ENCODE data around the gene SCUBE2. TPM values are rescaled to one million over a fixed set of nuclear protein-coding genes. Genes with fewer than 3 reads are reported as not detected.
A peak's percentile ranks its signal among the peaks of the same experiment; 100 is the strongest.
"Not testable (repeated sequence)": the region's sequence is repeated elsewhere in the genome, so short reads cannot be mapped to it uniquely, and the experiment has no call there.

The SCUBE2 gene
- total RNA-seq, 1 experiment from 2014 or later = 0.18 TPM

DNA sequence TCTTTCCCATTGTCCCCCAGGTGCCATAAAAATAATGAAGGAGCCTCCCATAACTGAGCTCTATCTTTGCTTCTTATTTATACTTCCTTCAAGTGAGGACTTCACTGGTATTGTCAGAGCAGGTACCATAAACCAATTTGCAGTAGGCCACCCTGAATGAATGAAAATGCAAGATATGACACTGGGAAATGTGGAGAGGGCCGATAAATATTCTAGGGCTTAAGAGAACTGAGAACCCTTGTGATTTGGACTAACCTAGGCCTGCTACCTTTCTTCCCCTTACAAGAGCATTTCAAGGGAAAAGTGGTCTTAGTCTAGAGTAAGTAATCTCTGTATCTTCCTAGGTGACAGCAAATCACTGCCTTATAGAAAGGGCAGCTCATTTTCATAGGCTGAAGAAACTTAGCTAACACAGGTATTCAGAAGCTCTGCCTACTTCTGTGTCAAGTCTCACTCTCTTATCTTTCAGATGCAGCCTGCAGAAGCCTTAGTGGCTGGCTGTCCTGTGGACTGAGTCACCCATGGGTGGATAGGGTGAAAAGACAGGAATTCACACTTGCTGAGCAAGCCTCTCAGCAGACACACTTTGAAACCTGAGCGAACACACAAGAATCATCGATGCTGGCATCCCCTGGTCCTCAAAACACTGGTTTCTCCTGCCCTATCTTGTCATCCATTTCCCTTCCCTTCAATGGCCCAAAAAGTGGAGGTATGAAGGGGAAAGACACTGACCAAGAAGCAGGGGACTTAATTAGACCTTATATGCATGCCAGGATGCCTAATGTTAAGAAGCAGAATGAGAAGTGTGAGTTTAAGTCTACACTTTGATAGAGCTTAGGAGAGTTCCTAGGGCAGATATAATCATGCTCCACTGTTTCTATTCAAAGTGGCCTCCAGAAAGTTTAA is 102.8 kb downstream of the SCUBE2 start:
- no peaks in the 10 kb centered on the region for H3K9me3 ChIP-seq (ENCODE audit: low read length)
- H3K4me2 ChIP-seq (ENCODE audit: low read length) = no peak overlapping the region
- TF ChIP-seq, protein P1, sequence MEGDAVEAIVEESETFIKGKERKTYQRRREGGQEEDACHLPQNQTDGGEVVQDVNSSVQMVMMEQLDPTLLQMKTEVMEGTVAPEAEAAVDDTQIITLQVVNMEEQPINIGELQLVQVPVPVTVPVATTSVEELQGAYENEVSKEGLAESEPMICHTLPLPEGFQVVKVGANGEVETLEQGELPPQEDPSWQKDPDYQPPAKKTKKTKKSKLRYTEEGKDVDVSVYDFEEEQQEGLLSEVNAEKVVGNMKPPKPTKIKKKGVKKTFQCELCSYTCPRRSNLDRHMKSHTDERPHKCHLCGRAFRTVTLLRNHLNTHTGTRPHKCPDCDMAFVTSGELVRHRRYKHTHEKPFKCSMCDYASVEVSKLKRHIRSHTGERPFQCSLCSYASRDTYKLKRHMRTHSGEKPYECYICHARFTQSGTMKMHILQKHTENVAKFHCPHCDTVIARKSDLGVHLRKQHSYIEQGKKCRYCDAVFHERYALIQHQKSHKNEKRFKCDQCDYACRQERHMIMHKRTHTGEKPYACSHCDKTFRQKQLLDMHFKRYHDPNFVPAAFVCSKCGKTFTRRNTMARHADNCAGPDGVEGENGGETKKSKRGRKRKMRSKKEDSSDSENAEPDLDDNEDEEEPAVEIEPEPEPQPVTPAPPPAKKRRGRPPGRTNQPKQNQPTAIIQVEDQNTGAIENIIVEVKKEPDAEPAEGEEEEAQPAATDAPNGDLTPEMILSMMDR (conservative IDR thresholded peaks at IDR 0.05; ENCODE audit: low read depth, low read length) = no peak
- TF ChIP-seq EZH2phosphoT487 (IDR thresholded peaks at IDR 0.05; ENCODE audit: borderline replicate concordance, low read length) (no peak), EZH2 (IDR thresholded peaks at IDR 0.05; ENCODE audit: low read length, unreplicated experiment) (no peak)
- DNase-seq = peak; percentile 50
- BruUV-seq (replicated peaks) = no TSS peak
- ChIA-PET POLR2A (ENCODE audit: unreplicated experiment) (no interaction called here), CTCF (no interaction called here)
- H3F3A ChIP-seq (ENCODE audit: low read length, unreplicated experiment) = no peaks in the 10 kb centered on the region
- no peak overlapping the region for H2AFZ ChIP-seq (ENCODE audit: low read length)
- H3K9ac ChIP-seq (ENCODE audit: low read length) = no peak overlapping the region
- H3K36me3 ChIP-seq (ENCODE audit: low read depth, low read length) = no peaks in the 10 kb centered on the region
- intact Hi-C loops (cut with micrococcal nuclease) = no loop called here
- no peaks in the 10 kb centered on the region for H3K27me3 ChIP-seq (ENCODE audit: low read length)
- H3K4me3 ChIP-seq (ENCODE audit: low read length) = no peak overlapping the region
- H3K79me2 ChIP-seq (ENCODE audit: low read length) = no peaks in the 10 kb centered on the region
- H3K27ac ChIP-seq (ENCODE audit: low read length) = no peak overlapping the region
- H3K9me2 ChIP-seq (replicated peaks; ENCODE audit: low read length) = no peaks in the 10 kb centered on the region
- peaks cover 7% of the 10 kb centered on the region; the same call in 1 of the 2 replicates for H3K4me1 ChIP-seq (ENCODE audit: insufficient read depth, low read length)
- no peaks in the 10 kb centered on the region for H4K20me1 ChIP-seq (ENCODE audit: low read length)
- peak; percentile 65 for ATAC-seq

GRCh38 chr11:8987446-8987845 is 104.0 kb downstream of the SCUBE2 start:
- POLR2A ChIA-PET (ENCODE audit: unreplicated experiment) = no interaction called here
- no peaks in the 10 kb centered on the region for H3F3A ChIP-seq (ENCODE audit: low read length, unreplicated experiment)
- H3K9ac ChIP-seq (ENCODE audit: low read length) = no peak overlapping the region
- DNase-seq (no peak), ATAC-seq (no peak)
- CTCF ChIA-PET = no interaction called here
- no peaks in the 10 kb centered on the region for H4K20me1 ChIP-seq (ENCODE audit: low read length)
- H3K27ac ChIP-seq (ENCODE audit: low read length) = no peak overlapping the region
- no peaks in the 10 kb centered on the region for H3K79me2 ChIP-seq (ENCODE audit: low read length)
- H3K9me2 ChIP-seq (replicated peaks; ENCODE audit: low read length) = no peaks in the 10 kb centered on the region
- no peaks in the 10 kb centered on the region for H3K9me3 ChIP-seq (ENCODE audit: low read length)
- intact Hi-C loops (cut with micrococcal nuclease) = no loop called here
- no peaks in the 10 kb centered on the region for H3K36me3 ChIP-seq (ENCODE audit: low read depth, low read length)
- peaks cover 7% of the 10 kb centered on the region; the same call in 1 of the 2 replicates for H3K4me1 ChIP-seq (ENCODE audit: insufficient read depth, low read length)
- H3K4me3 ChIP-seq (ENCODE audit: low read length) = no peak overlapping the region
- TF ChIP-seq EZH2phosphoT487 (IDR thresholded peaks at IDR 0.05; ENCODE audit: borderline replicate concordance, low read length) (no peak), EZH2 (IDR thresholded peaks at IDR 0.05; ENCODE audit: low read length, unreplicated experiment) (no peak)
- TF ChIP-seq, protein P1 (conservative IDR thresholded peaks at IDR 0.05; ENCODE audit: low read depth, low read length) = no peak
- no peak overlapping the region for H2AFZ ChIP-seq (ENCODE audit: low read length)
- no TSS peak for BruUV-seq (replicated peaks)
- H3K27me3 ChIP-seq (ENCODE audit: low read length) = no peaks in the 10 kb centered on the region
- no peak overlapping the region for H3K4me2 ChIP-seq (ENCODE audit: low read length)

GRCh38 chr11:8986772-8987171 is 104.6 kb downstream of the SCUBE2 start:
- H3K36me3 ChIP-seq (ENCODE audit: low read depth, low read length); CTCF ChIA-PET; H4K20me1 ChIP-seq (ENCODE audit: low read length); POLR2A ChIA-PET (ENCODE audit: unreplicated experiment); H3K4me1 ChIP-seq (ENCODE audit: insufficient read depth, low read length); H2AFZ ChIP-seq (ENCODE audit: low read length); H3K4me3 ChIP-seq (ENCODE audit: low read length); DNase-seq; H3K9me2 ChIP-seq (replicated peaks; ENCODE audit: low read length); H3K9ac ChIP-seq (ENCODE audit: low read length); H3K27me3 ChIP-seq (ENCODE audit: low read length); H3K9me3 ChIP-seq (ENCODE audit: low read length); intact Hi-C loops (cut with micrococcal nuclease); H3K79me2 ChIP-seq (ENCODE audit: low read length); ATAC-seq; H3K27ac ChIP-seq (ENCODE audit: low read length); H3F3A ChIP-seq (ENCODE audit: low read length, unreplicated experiment); H3K4me2 ChIP-seq (ENCODE audit: low read length); BruUV-seq (replicated peaks): not testable (repeated sequence)

Data from PC-3 (cell line).